A549 (cell line): ENCODE data around the gene ZNF536. TPM values are rescaled to one million over a fixed set of nuclear protein-coding genes. Genes with fewer than 3 reads are reported as not detected.

ENCODE experiments used
- ATAC-seq, 2 experiments: fragments of 200-7000 bp in 1 of 2; fragments of >200 bp in 1 of 2; cut with Nextera tagmentation in 1 of 2; cut with Tn5 transposase in 1 of 2; 3 replicates each; pipeline versions ENCODE4 v1.8.0 to v1.9.1; 2018 to 2020; ENCODE audit warnings: mild to moderate bottlenecking in 1 of 2, moderate library complexity in 1 of 2
- CTCF ChIA-PET: fragments of 300-600 bp; sonication (Branson Sonifier 250); formaldehyde crosslinking; extraction: SDS; loops from one replicate; lab custom pipeline; 2021; ENCODE audit warnings: antibody characterized with exemption, inconsistent platforms; lab: Yijun Ruan, JAX
- POLR2A ChIA-PET: fragments of 350-600 bp; formaldehyde crosslinking; extraction: SDS; loops from one replicate; lab custom pipeline; 2021; ENCODE audit warnings: antibody characterized with exemption, inconsistent platforms; lab: Yijun Ruan, JAX
- DNase-seq, 2 experiments: peaks; one replicate each; pipeline versions ENCODE4 v3.0.0 to v3.0.0-alpha.2; 2011 to 2016; ENCODE audit warnings: low read depth in 1 of 2, low spot score in 1 of 2
- FAIRE-seq: peaks from 2 replicates; lab custom pipeline; 2011; peaks lifted over from hg19 to GRCh38; lab: Jason Lieb, UNC
- H3K27ac ChIP-seq, 2 experiments: fragments of >200 bp; sonication (Bioruptor Twin); formaldehyde crosslinking; 3 replicates each; pipeline ENCODE4 v1.5.1; 2016 to 2017
- H3K4me1 ChIP-seq: fragments of >200 bp; sonication (Bioruptor Twin); formaldehyde crosslinking; 3 replicates; pipeline ENCODE4 v1.6.1; 2016
- H3K4me2 ChIP-seq: fragments of >200 bp; sonication (Bioruptor Twin); formaldehyde crosslinking; 3 replicates; pipeline ENCODE4 v1.6.1; 2016
- H3K4me3 ChIP-seq: fragments of >200 bp; sonication (Bioruptor Twin); formaldehyde crosslinking; 3 replicates; pipeline ENCODE4 v1.5.1; 2016
- H3K9me3 ChIP-seq: fragments of >200 bp; sonication (Bioruptor Twin); formaldehyde crosslinking; 3 replicates; pipeline ENCODE4 v1.6.1; 2016
- ATOH8 ChIP-seq: fragments of 250-450 bp; sonication (Bioruptor Pico); IDR thresholded peaks from 2 replicates; pipeline ENCODE4 v1.5.0; 2020; ENCODE audit warnings: low read depth, mild to moderate bottlenecking, moderate library complexity
- CBX8 ChIP-seq: fragments of 200-600 bp; sonication (generic); IDR thresholded peaks from 2 replicates; pipeline ENCODE4 v1.6.1; 2016
- CEBPB ChIP-seq, 2 experiments: fragments of >200 bp in 1 of 2; sonication (Bioruptor Twin) in 1 of 2; formaldehyde crosslinking in 1 of 2; IDR thresholded peaks; 2 replicates each; pipeline ENCODE4 v1.6.1; 2012 to 2016
- CHD4 ChIP-seq: fragments of 200-600 bp; sonication (generic); IDR thresholded peaks from 2 replicates; pipeline ENCODE4 v1.6.1; 2016; ENCODE audit warnings: antibody characterized with exemption, mild to moderate bottlenecking, borderline replicate concordance
- EHMT2 ChIP-seq: fragments of 200-600 bp; sonication (generic); IDR thresholded peaks from 2 replicates; pipeline ENCODE4 v1.6.1; 2016; ENCODE audit warnings: antibody characterized with exemption, low read depth, mild to moderate bottlenecking, moderate library complexity
- EP300 ChIP-seq, 2 experiments: fragments of >200 bp; sonication (Bioruptor Twin); formaldehyde crosslinking; IDR thresholded peaks; 2 replicates in 1 of 2; 3 replicates in 1 of 2; pipeline ENCODE4 v1.6.1; 2016 to 2017
- FOXS1 ChIP-seq: fragments of 250-450 bp; sonication (Bioruptor Pico); IDR thresholded peaks from 2 replicates; pipeline ENCODE4 v1.5.0; 2020; ENCODE audit warnings: mild to moderate bottlenecking, moderate library complexity
- GATA3 ChIP-seq: IDR thresholded peaks from 2 replicates; pipeline ENCODE4 v1.6.1; 2012; ENCODE audit warnings: borderline replicate concordance
- HDAC2 ChIP-seq: fragments of 200-600 bp; sonication (generic); IDR thresholded peaks from 2 replicates; pipeline ENCODE4 v1.6.1; 2016
- HOXA7 ChIP-seq: fragments of 250-450 bp; sonication (Bioruptor Pico); IDR thresholded peaks from 2 replicates; pipeline ENCODE4 v1.5.0; 2020; ENCODE audit warnings: mild to moderate bottlenecking, moderate library complexity
- JUN ChIP-seq, 2 experiments: fragments of >200 bp; sonication (Bioruptor Twin); formaldehyde crosslinking; IDR thresholded peaks; 2 replicates in 1 of 2; 3 replicates in 1 of 2; pipeline ENCODE4 v1.6.1; 2016 to 2017
- MAFK ChIP-seq: fragments of 450-650 bp; IDR thresholded peaks from 2 replicates; pipeline ENCODE4 v1.6.1; 2014; ENCODE audit not compliant: partially characterized antibody
- MAZ ChIP-seq: fragments of 150-350 bp; IDR thresholded peaks from 2 replicates; pipeline ENCODE4 v1.6.1; 2014; ENCODE audit warnings: antibody characterized with exemption, low read depth, low read length, borderline replicate concordance
- NFE2L2 ChIP-seq: fragments of 150-350 bp; conservative IDR thresholded peaks from 2 replicates; pipeline ENCODE4 v1.6.1; 2014; ENCODE audit warnings: low read length
- PHF8 ChIP-seq: fragments of 200-600 bp; sonication (generic); IDR thresholded peaks from 2 replicates; pipeline ENCODE4 v1.6.1; 2016; ENCODE audit warnings: low read depth, mild to moderate bottlenecking, antibody characterized with exemption, moderate library complexity, borderline replicate concordance
- POLR2AphosphoS2 ChIP-seq: conservative IDR thresholded peaks from 2 replicates; pipeline ENCODE4 v1.6.1; 2012; ENCODE audit warnings: low read length, improper control_type of control experiment, inconsistent platforms
- RARB ChIP-seq: fragments of 250-450 bp; sonication (Bioruptor Pico); IDR thresholded peaks from 2 replicates; pipeline ENCODE4 v1.8.0; 2021; ENCODE audit warnings: mild to moderate bottlenecking, moderate library complexity
- ZC3H11A ChIP-seq: fragments of 450-650 bp; IDR thresholded peaks from 2 replicates; pipeline ENCODE4 v1.6.1; 2014; ENCODE audit warnings: antibody characterized with exemption, mild to moderate bottlenecking
- ZSCAN20 ChIP-seq: fragments of 250-450 bp; sonication (Bioruptor Pico); IDR thresholded peaks from 2 replicates; pipeline ENCODE4 v1.8.0; 2022; ENCODE audit warnings: mild to moderate bottlenecking, moderate library complexity
- WGBS: methylation state at CpG from one replicate; pipeline ENCODE4 v1.1.6; 2017; ENCODE audit errors: missing lambda C conversion rate; 5-methylcytosine and 5-hydroxymethylcytosine counted together
- polyA plus RNA-seq, 4 experiments: library from polyadenylated mRNA; depleted of rRNA in 3 of 4; stranded (reverse); fragments of >200 nt; fragmentation: RNase III in 1 of 4; extraction: RNeasy Plus Mini Kit Qiagen cat#74134 plus additional on column Dnase treatment in 1 of 4; gene quantifications; 2 replicates in 3 of 4; 3 replicates in 1 of 4; pipeline ENCODE4 v1.2.3, GENCODE V29; 2011 to 2017
- TF ChIP-seq, protein P1 (sequence below): IDR thresholded peaks from 2 replicates; pipeline ENCODE4 v1.6.1; 2012
- TF ChIP-seq, protein P2 (sequence below): IDR thresholded peaks from 2 replicates; pipeline ENCODE4 v1.6.1; 2012; ENCODE audit warnings: low read depth, borderline replicate concordance

ZNF536 gene
- polyA plus RNA-seq, 2 of the 4 experiments (the other 2 are of a cell fraction): not detected

- TF ChIP-seq ATOH8 (CRISPR knock-in tag) (no peak), JUN (IDR thresholded peaks at IDR 0.05) (no peak), CHD4 (no peak), POLR2AphosphoS2 (no peak)
Measured at GRCh38 chr19:30605333-30605732, 233.1 kb downstream of the ZNF536 start (continued).

- Histone ChIP-seq H3K4me1 (no peaks in the 10 kb centered on the region), H3K4me2 (no peak overlapping the region), H3K4me3 (no peak overlapping the region), H3K27ac (no peak overlapping the region), H3K9me3 (no peaks in the 10 kb centered on the region)
- ChIA-PET POLR2A (no interaction called here), CTCF (interaction anchor here (1.4 to 2.5 kb wide), 2 partner anchors 60 to 63 kb away, joined by 4 to 13 read pairs; no protein-coding TSS in a partner anchor)
- FAIRE-seq (peak; percentile 23), DNase-seq (no peak), ATAC-seq (no peak)
- 3% methylated on average over 8 of the region's 8 CpGs for WGBS
- TF ChIP-seq EP300 (IDR thresholded peaks at IDR 0.05) (no peak), CBX8 (no peak), ZSCAN20 (no peak), HDAC2 (no peak), MAFK (no peak), RARB (CRISPR knock-in tag) (no peak), NFE2L2 (no peak), HOXA7 (CRISPR knock-in tag) (no peak), CEBPB (IDR thresholded peaks at IDR 0.05) (no peak), FOXS1 (CRISPR knock-in tag) (no peak), MAZ (no peak), EHMT2 (no peak), ZC3H11A (no peak), GATA3 (no peak), PHF8 (no peak)
- TF ChIP-seq, protein P1, sequence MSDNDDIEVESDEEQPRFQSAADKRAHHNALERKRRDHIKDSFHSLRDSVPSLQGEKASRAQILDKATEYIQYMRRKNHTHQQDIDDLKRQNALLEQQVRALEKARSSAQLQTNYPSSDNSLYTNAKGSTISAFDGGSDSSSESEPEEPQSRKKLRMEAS: no peak
- TF ChIP-seq, protein P2, sequence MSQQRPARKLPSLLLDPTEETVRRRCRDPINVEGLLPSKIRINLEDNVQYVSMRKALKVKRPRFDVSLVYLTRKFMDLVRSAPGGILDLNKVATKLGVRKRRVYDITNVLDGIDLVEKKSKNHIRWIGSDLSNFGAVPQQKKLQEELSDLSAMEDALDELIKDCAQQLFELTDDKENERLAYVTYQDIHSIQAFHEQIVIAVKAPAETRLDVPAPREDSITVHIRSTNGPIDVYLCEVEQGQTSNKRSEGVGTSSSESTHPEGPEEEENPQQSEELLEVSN: no peak
Measured at GRCh38 chr19:30606114-30607050, 234.2 kb downstream of the ZNF536 start.
